OCI-LY3 (cell line): Measurements from ENCODE around the gene GPR52.
"Not testable (repeated sequence)": the region's sequence is repeated elsewhere in the genome, so short reads cannot be mapped to it uniquely, and the experiment has no call there.

Experiments used
- H2AFZ ChIP-seq: fragments of 200-600, 300-600 bp; shearing (Covaris generic); 2 replicates; pipeline ENCODE4 v1.6.0; 2014; ENCODE audit warnings: antibody characterized with exemption, low read depth, low read length
- H3K27ac ChIP-seq: fragments of 200-600, 300-600 bp; sonication (generic); 2 replicates; pipeline ENCODE4 v1.5.1; 2014; ENCODE audit warnings: mild to moderate bottlenecking, low read length, moderate library complexity, mixed read lengths
- H3K27me3 ChIP-seq: fragments of 200-600, 300-600 bp; sonication (generic); 2 replicates; pipeline ENCODE4 v1.6.1; 2014; ENCODE audit warnings: low read depth, low read length, mixed read lengths
- H3K36me3 ChIP-seq: fragments of 200-600, 300-600 bp; sonication (generic); replicated peaks from 2 replicates; pipeline ENCODE3; 2014; ENCODE audit warnings: low read depth, low read length, mixed read lengths
- H3K4me1 ChIP-seq: fragments of 300-600, 200-600 bp; sonication (generic); 2 replicates; pipeline ENCODE4 v1.6.1; 2014; ENCODE audit warnings: low read length, mixed read lengths
- H3K4me2 ChIP-seq: fragments of 200-600, 300-600 bp; sonication (generic); 2 replicates; pipeline ENCODE4 v1.6.1; 2014; ENCODE audit warnings: low read length, mixed read lengths
- H3K4me3 ChIP-seq: fragments of 300-600, 200-600 bp; sonication (generic); 2 replicates; pipeline ENCODE4 v1.5.1; 2014; ENCODE audit warnings: antibody characterized with exemption, mild to moderate bottlenecking, low read length, moderate library complexity
- H3K79me2 ChIP-seq: fragments of 300-600, 200-600 bp; shearing (Covaris generic); 2 replicates; pipeline ENCODE4 v1.6.1; 2014; ENCODE audit warnings: mild to moderate bottlenecking, low read length, mixed read lengths
- H3K9ac ChIP-seq: fragments of 300-600, 200-600 bp; shearing (Covaris generic); 2 replicates; pipeline ENCODE4 v1.6.0; 2014; ENCODE audit warnings: mild to moderate bottlenecking, low read length, moderate library complexity
- H3K9me3 ChIP-seq: fragments of 200-600, 300-600 bp; shearing (Covaris generic); 2 replicates; pipeline ENCODE4 v1.6.1; 2014; ENCODE audit warnings: low read length, mixed read lengths; ENCODE audit not compliant: insufficient read depth
- H4K20me1 ChIP-seq: fragments of 200-600, 300-600 bp; sonication (generic); 2 replicates; pipeline ENCODE4 v1.6.1; 2016; ENCODE audit warnings: low read length, mixed read lengths; ENCODE audit not compliant: insufficient read depth
- EZH2phosphoT487 ChIP-seq: fragments of 200-600 bp; shearing (Covaris generic); IDR thresholded peaks from 2 replicates; pipeline ENCODE4 v1.6.1; 2018; ENCODE audit warnings: antibody characterized with exemption, mixed run types, low read depth
- TF ChIP-seq, protein P1 (sequence below): fragments of 200-600, 300-600 bp; sonication (generic); IDR thresholded peaks from 2 replicates; pipeline ENCODE4 v1.5.1; 2014; ENCODE audit warnings: antibody characterized with exemption, low read length, low read depth

Gene GPR52

DNA sequence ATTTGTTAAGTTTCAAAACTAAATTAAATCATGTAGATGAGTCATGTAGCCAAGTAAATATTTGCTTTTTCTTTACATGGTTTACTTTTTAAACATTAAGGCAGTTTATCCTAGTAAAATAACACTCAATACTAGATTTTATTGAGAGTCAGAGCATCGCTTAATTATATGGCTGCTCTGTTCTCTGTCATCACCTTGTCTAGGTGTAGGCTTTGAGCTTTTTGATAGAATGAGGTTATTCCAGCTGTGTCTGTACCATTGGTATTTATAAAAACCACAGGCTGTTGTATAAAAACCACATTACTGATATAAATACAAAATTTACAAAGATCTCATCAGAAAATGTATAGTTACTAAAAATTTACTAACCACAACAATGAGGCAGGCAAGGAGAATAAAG lies 42.5 kb upstream of the GPR52 start:
- Histone ChIP-seq H3K9me3 (no peaks in the 10 kb centered on the region), H2AFZ (no peak overlapping the region), H3K4me1 (peaks cover 12% of the 10 kb centered on the region), H3K27me3 (no peaks in the 10 kb centered on the region), H3K4me2 (no peak overlapping the region), H4K20me1 (peaks cover 6% of the 10 kb centered on the region; the same call in 1 of the 2 replicates), H3K4me3 (no peak overlapping the region), H3K36me3 (no peaks in the 10 kb centered on the region), H3K9ac (no peak overlapping the region), H3K79me2 (no peaks in the 10 kb centered on the region), H3K27ac (no peak overlapping the region)
- TF ChIP-seq, protein P1, sequence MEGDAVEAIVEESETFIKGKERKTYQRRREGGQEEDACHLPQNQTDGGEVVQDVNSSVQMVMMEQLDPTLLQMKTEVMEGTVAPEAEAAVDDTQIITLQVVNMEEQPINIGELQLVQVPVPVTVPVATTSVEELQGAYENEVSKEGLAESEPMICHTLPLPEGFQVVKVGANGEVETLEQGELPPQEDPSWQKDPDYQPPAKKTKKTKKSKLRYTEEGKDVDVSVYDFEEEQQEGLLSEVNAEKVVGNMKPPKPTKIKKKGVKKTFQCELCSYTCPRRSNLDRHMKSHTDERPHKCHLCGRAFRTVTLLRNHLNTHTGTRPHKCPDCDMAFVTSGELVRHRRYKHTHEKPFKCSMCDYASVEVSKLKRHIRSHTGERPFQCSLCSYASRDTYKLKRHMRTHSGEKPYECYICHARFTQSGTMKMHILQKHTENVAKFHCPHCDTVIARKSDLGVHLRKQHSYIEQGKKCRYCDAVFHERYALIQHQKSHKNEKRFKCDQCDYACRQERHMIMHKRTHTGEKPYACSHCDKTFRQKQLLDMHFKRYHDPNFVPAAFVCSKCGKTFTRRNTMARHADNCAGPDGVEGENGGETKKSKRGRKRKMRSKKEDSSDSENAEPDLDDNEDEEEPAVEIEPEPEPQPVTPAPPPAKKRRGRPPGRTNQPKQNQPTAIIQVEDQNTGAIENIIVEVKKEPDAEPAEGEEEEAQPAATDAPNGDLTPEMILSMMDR: no peak
- TF ChIP-seq EZH2phosphoT487: no peak

- no peak overlapping the region for H3K9ac ChIP-seq
- no peaks in the 10 kb centered on the region for H3K79me2 ChIP-seq
- no peak overlapping the region for H2AFZ ChIP-seq
- H3K27ac ChIP-seq: no peak overlapping the region
- peaks cover under 1% of the 10 kb centered on the region for H3K4me1 ChIP-seq
- H3K36me3 ChIP-seq: no peaks in the 10 kb centered on the region
- no peaks in the 10 kb centered on the region for H3K27me3 ChIP-seq
- TF ChIP-seq, protein P1: no peak
- TF ChIP-seq EZH2phosphoT487: no peak
- no peak overlapping the region for H3K4me3 ChIP-seq
- H3K4me2 ChIP-seq: no peak overlapping the region
- H4K20me1 ChIP-seq: peaks cover 3% of the 10 kb centered on the region; the same call in 1 of the 2 replicates
- H3K9me3 ChIP-seq: no peaks in the 10 kb centered on the region
These were observed 41.3 kb upstream of the GPR52 start for GRCh38 chr1:174406421-174406820.

DNA sequence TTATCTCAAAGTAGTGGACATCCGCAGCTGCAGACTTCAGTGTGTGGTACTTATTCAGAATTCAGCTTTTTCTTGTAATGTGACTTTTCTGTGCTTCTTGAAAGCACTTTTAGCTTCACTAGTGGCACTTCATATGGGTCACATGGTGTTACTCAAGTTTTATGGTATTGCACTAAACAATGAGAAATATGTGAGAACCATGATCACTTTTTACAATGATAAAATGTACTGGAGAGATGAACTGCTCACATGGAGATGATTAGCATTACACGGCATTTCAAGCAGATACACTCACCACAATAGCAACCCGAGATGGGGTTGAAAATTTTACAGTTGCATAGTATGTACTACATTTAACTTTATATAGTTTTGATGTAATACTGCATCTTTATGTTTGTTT lies 40.1 kb upstream of the GPR52 start:
- Histone ChIP-seq H3K4me2 (no peak overlapping the region), H2AFZ (no peak overlapping the region), H3K27ac (no peak overlapping the region), H3K4me1 (no peaks in the 10 kb centered on the region), H3K79me2 (no peaks in the 10 kb centered on the region), H3K9ac (no peak overlapping the region), H3K36me3 (no peaks in the 10 kb centered on the region), H4K20me1 (no peaks in the 10 kb centered on the region; the same call in 1 of the 2 replicates), H3K27me3 (no peaks in the 10 kb centered on the region), H3K4me3 (no peak overlapping the region), H3K9me3 (no peaks in the 10 kb centered on the region)
- no peak for TF ChIP-seq EZH2phosphoT487
- TF ChIP-seq, protein P1: no peak

GRCh38 chr1:174408146-174408545 lies 39.6 kb upstream of the GPR52 start:
- no peak overlapping the region for H3K27ac ChIP-seq
- H4K20me1 ChIP-seq: no peaks in the 10 kb centered on the region; the same call in 1 of the 2 replicates
- no peak for TF ChIP-seq EZH2phosphoT487
- TF ChIP-seq, protein P1: no peak
- H3K4me1 ChIP-seq: no peaks in the 10 kb centered on the region
- no peaks in the 10 kb centered on the region for H3K79me2 ChIP-seq
- H3K36me3 ChIP-seq: no peaks in the 10 kb centered on the region
- no peak overlapping the region for H2AFZ ChIP-seq
- no peaks in the 10 kb centered on the region for H3K27me3 ChIP-seq
- H3K9ac ChIP-seq: no peak overlapping the region
- H3K4me2 ChIP-seq: no peak overlapping the region
- no peaks in the 10 kb centered on the region for H3K9me3 ChIP-seq
- H3K4me3 ChIP-seq: no peak overlapping the region

GRCh38 chr1:174409801-174410200 lies 38.0 kb upstream of the GPR52 start:
- not testable (repeated sequence) for H2AFZ ChIP-seq, H3K9ac ChIP-seq, H3K27ac ChIP-seq, H3K4me2 ChIP-seq, H3K79me2 ChIP-seq, H3K4me1 ChIP-seq, H4K20me1 ChIP-seq, H3K9me3 ChIP-seq, H3K27me3 ChIP-seq, H3K36me3 ChIP-seq, H3K4me3 ChIP-seq
